ENCODE data around the gene TMEM273. TPM values are rescaled to one million over a fixed set of nuclear protein-coding genes. Genes with fewer than 3 reads are reported as not detected.

Gene TMEM273
- total and polyA plus RNA-seq, 2 of the 4 experiments (the other 2 are of a cell fraction) = not detected

DNA sequence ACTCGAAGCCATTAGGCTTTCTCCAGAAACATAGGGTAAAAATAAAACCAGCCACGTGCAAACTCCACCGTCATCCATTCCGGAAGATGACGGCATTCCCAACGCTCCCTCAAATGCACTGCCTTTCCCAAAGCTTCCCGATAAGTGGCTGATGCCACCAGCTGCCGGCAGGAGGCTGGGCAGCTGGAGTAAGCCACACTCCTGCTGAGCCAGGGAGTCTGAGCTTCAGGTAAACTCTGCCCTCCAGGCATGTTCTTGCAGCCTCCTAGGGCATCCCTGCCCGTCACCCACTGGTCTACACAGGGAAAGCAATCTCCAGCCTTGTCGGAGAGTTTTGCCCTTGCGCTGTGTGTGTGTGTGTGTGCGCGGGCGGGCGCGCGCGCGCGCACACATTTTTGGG lies 40.5 kb upstream of the TMEM273 start:
- H3K23ac ChIP-seq (ENCODE audit: low read depth, low read length) = no peak overlapping the region
- no peak overlapping the region for H3K4me3 ChIP-seq (ENCODE audit: insufficient read depth, low read depth, low read length)
- no peaks in the 10 kb centered on the region for H3K9me3 ChIP-seq (ENCODE audit: control insufficient read depth, insufficient read depth, low read length)
- no peak overlapping the region for H2AK5ac ChIP-seq (ENCODE audit: low read depth, low read length)
- H3K9me1 ChIP-seq (ENCODE audit: insufficient read depth, low read length) = no peaks in the 10 kb centered on the region
- H3K18ac ChIP-seq (ENCODE audit: low read depth, low read length) = no peak overlapping the region
- H4K20me1 ChIP-seq (ENCODE audit: insufficient read depth, low read length) = no peaks in the 10 kb centered on the region
- no peak overlapping the region for H4K91ac ChIP-seq (ENCODE audit: insufficient read depth, low read depth, low read length)
- H2AFZ ChIP-seq (replicated peaks; ENCODE audit: low read length, poor library complexity) = no peak overlapping the region
- H3K14ac ChIP-seq (replicated peaks; ENCODE audit: low read depth, low read length) = no peak overlapping the region
- ChIA-PET POLR2A (ENCODE audit: unreplicated experiment) (no interaction called here), CTCF (no interaction called here)
- no peak overlapping the region for H2BK120ac ChIP-seq (ENCODE audit: low read depth, low read length)
- H3K56ac ChIP-seq (ENCODE audit: extremely low read depth, insufficient read depth, low read length) = no peak overlapping the region
- intact Hi-C loops (cut with micrococcal nuclease) = no loop called here
- in situ Hi-C loops (cut with MboI; ENCODE audit: low sequenced_read_pairs) = no loop called here
- BruUV-seq (replicated peaks) = no TSS peak
- H3K4me2 ChIP-seq (ENCODE audit: low read depth, low read length) = no peak overlapping the region
- DNase-seq = no peak
- WGBS, 2 experiments (ENCODE audit: extremely low coverage in 2 of 2, insufficient read length in 1 of 2) = 77% methylated on average over 7 of the region's 20 CpGs; no CpG with 5 or more reads in 1 of the 2 experiments
- H3K27ac ChIP-seq (ENCODE audit: insufficient read depth, low read length) = no peak overlapping the region
- no peaks in the 10 kb centered on the region for H3K4me1 ChIP-seq (ENCODE audit: control insufficient read depth, insufficient read depth, low read length)
- no peak overlapping the region for H4K8ac ChIP-seq (ENCODE audit: low read depth in 2 of 2, low read length in 2 of 2)
- dilution Hi-C loops (cut with HindIII; ENCODE audit: low sequenced_read_pairs, unreplicated experiment) = no loop called here
- H4K5ac ChIP-seq (ENCODE audit: low read depth, low read length) = no peak overlapping the region
- no peak for TF ChIP-seq MAFK (IDR thresholded peaks at IDR 0.05; ENCODE audit: low read depth, low read length)
- no peak for TF ChIP-seq RAD21 (IDR thresholded peaks at IDR 0.05; ENCODE audit: low read length)
- no peak for TF ChIP-seq RCOR1 (IDR thresholded peaks at IDR 0.05; ENCODE audit: insufficient replicate concordance, low read length)
- TF ChIP-seq ELK1 (IDR thresholded peaks at IDR 0.05; ENCODE audit: borderline replicate concordance, low read depth, low read length) = no peak
- TF ChIP-seq MAZ (IDR thresholded peaks at IDR 0.05; ENCODE audit: borderline replicate concordance, low read depth, low read length) = no peak
- no peak for TF ChIP-seq RFX5 (IDR thresholded peaks at IDR 0.05; ENCODE audit: low read depth, low read length)
- TF ChIP-seq MXI1 (IDR thresholded peaks at IDR 0.05; ENCODE audit: borderline replicate concordance, low read depth, low read length) = no peak
- no peak for TF ChIP-seq BHLHE40 (IDR thresholded peaks at IDR 0.05; ENCODE audit: low read depth, low read length)
- TF ChIP-seq CEBPB (IDR thresholded peaks at IDR 0.05; ENCODE audit: low read depth, low read length) = no peak
- no peak for TF ChIP-seq SMC3 (IDR thresholded peaks at IDR 0.05; ENCODE audit: low read depth, low read length)
- TF ChIP-seq USF2 (IDR thresholded peaks at IDR 0.05; ENCODE audit: low read depth, low read length) = no peak
- TF ChIP-seq FOS (IDR thresholded peaks at IDR 0.05; ENCODE audit: low read depth, low read length) = no peak
- TF ChIP-seq CHD1 (IDR thresholded peaks at IDR 0.05; ENCODE audit: low read depth, low read length) = no peak
- no peak for TF ChIP-seq NFE2L2 (IDR thresholded peaks at IDR 0.05; ENCODE audit: low read depth, low read length)
- TF ChIP-seq POLR2A (IDR thresholded peaks at IDR 0.05; ENCODE audit: low read depth, low read length) = no peak
- TF ChIP-seq CTCF (conservative IDR thresholded peaks at IDR 0.05; ENCODE audit: low read depth, low read length) = no peak
- H3K9ac ChIP-seq (ENCODE audit: low read depth, low read length) = no peak overlapping the region
- no peaks in the 10 kb centered on the region for H3K36me3 ChIP-seq (ENCODE audit: control insufficient read depth, insufficient read depth, low read length)
- ATAC-seq (ENCODE audit: low read depth) = no peak
- no peak overlapping the region for H2BK15ac ChIP-seq (ENCODE audit: low read depth, low read length)
- H2AK9ac ChIP-seq (replicated peaks; ENCODE audit: low read depth, low read length, poor library complexity) = no peak overlapping the region
- no peak overlapping the region for H2BK5ac ChIP-seq (ENCODE audit: low read depth, low read length, poor library complexity, severe bottlenecking)
- peaks cover 36% of the 10 kb centered on the region for H3K27me3 ChIP-seq (ENCODE audit: control insufficient read depth, insufficient read depth, low read length)
- no peaks in the 10 kb centered on the region for H3K79me1 ChIP-seq (ENCODE audit: low read depth in 1 of 2, low read length in 2 of 2)
- no peak overlapping the region for H3K4ac ChIP-seq (ENCODE audit: low read depth, low read length)
- H2BK20ac ChIP-seq (ENCODE audit: low read depth, low read length) = no peak overlapping the region
